Mucosa of descending colon (tissue), 3 donors: Measurements from ENCODE around the gene ADCY1. TPM values are rescaled to one million over a fixed set of nuclear protein-coding genes. Genes with fewer than 3 reads are reported as not detected.

Experiments
- ATAC-seq: fragments of 200-7000 bp; cut with Tn5 transposase; one replicate; pipeline ENCODE4 v1.9.1; 2020; ENCODE audit warnings: mild to moderate bottlenecking, moderate library complexity
- DNase-seq, 3 donors: peaks; one replicate each; pipeline ENCODE4 v3.0.0-alpha.2; 2020
- H3K36me3 ChIP-seq: fragments of 200-600 bp; one replicate; pipeline ENCODE4 v1.8.0; 2021; ENCODE audit warnings: low read depth, mild to moderate bottlenecking
- H3K4me1 ChIP-seq: fragments of 200-600 bp; one replicate; pipeline ENCODE4 v1.8.0; 2021; ENCODE audit warnings: low read depth, mild to moderate bottlenecking
- H3K4me3 ChIP-seq: fragments of 200-600 bp; one replicate; pipeline ENCODE4 v1.8.0; 2021; ENCODE audit warnings: mild to moderate bottlenecking
- H3K9me3 ChIP-seq: fragments of 200-600 bp; one replicate; pipeline ENCODE4 v1.8.0; 2021; ENCODE audit warnings: mild to moderate bottlenecking
- intact Hi-C, 2 donors: fragments of 100-400 bp; cut with DNase I in 1 of 2; cut with micrococcal nuclease in 1 of 2; formaldehyde crosslinking; loops; one replicate each; pipeline versions ENCODE4 v1.11.0 to v1.11.1; 2022; cut with DNase I, micrococcal nuclease
- total RNA-seq, 3 donors: library from RNA; stranded (reverse); fragmentation: NEBNext Ultra II Directional in 2 of 3; extraction: Animal tissue kit (Norgen Biotek cat#: 25700) in 2 of 3; gene quantifications; one replicate each; pipeline versions ENCODE4 v1.2.1 to v1.2.4, GENCODE V29; 2021 to 2023
- TF ChIP-seq, protein P1 (sequence below): fragments of 200-600 bp; IDR thresholded peaks from one replicate; pipeline ENCODE4 v1.8.0; 2022; ENCODE audit warnings: antibody characterized with exemption, mild to moderate bottlenecking
- donor health status: DM: no; HTN: no; CAD: no; lungs with moderate emphysema.
- donor health status: DM: no; HTN: no; CAD: no.
- donor health status: DM: no; HTN: yes; CAD: no.

Gene ADCY1
- total RNA-seq, 3 donors from 2014 or later: 0.55 to 0.94 (median 0.76) TPM

DNA sequence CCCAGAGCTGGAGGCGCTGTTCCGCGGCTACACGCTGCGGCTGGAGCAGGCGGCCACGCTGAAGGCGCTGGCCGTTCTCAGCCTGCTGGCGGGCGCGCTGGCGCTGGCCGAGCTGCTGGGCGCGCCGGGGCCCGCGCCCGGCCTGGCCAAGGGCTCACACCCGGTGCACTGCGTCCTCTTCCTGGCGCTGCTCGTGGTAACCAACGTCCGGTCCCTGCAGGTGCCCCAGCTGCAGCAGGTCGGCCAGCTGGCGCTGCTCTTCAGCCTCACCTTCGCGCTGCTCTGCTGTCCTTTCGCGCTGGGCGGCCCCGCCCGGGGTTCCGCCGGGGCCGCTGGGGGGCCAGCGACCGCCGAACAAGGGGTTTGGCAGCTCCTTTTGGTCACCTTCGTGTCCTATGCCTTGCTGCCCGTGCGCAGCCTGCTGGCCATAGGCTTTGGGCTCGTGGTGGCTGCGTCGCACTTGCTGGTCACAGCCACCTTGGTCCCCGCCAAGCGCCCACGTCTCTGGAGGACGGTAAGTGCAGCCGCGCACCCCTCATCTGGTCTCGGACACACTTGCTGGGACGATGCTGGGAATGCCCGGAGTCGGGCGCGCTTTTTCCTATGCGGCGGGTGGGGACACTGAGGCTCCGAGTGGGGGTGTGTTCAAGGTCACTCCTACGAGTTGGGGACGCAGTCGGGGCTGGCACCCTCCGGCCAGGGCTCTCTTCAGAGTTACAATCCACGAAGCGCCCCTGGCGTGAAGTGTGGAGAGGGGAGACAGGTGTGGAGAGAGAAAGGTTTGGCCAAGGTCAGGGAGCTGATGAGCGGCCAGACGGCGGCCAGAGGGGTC, 717 bp downstream of the ADCY1 start:
- intact Hi-C loops: no loop called here
- Histone ChIP-seq H3K4me1 (peaks cover 6% of the 10 kb centered on the region), H3K36me3 (no peaks in the 10 kb centered on the region), H3K9me3 (no peaks in the 10 kb centered on the region), H3K4me3 (no peak overlapping the region)
- TF ChIP-seq, protein P1, sequence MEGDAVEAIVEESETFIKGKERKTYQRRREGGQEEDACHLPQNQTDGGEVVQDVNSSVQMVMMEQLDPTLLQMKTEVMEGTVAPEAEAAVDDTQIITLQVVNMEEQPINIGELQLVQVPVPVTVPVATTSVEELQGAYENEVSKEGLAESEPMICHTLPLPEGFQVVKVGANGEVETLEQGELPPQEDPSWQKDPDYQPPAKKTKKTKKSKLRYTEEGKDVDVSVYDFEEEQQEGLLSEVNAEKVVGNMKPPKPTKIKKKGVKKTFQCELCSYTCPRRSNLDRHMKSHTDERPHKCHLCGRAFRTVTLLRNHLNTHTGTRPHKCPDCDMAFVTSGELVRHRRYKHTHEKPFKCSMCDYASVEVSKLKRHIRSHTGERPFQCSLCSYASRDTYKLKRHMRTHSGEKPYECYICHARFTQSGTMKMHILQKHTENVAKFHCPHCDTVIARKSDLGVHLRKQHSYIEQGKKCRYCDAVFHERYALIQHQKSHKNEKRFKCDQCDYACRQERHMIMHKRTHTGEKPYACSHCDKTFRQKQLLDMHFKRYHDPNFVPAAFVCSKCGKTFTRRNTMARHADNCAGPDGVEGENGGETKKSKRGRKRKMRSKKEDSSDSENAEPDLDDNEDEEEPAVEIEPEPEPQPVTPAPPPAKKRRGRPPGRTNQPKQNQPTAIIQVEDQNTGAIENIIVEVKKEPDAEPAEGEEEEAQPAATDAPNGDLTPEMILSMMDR: no peak
- peak in 1 of 3 donors; percentile 39 for DNase-seq
- peak; percentile 66 for ATAC-seq

DNA sequence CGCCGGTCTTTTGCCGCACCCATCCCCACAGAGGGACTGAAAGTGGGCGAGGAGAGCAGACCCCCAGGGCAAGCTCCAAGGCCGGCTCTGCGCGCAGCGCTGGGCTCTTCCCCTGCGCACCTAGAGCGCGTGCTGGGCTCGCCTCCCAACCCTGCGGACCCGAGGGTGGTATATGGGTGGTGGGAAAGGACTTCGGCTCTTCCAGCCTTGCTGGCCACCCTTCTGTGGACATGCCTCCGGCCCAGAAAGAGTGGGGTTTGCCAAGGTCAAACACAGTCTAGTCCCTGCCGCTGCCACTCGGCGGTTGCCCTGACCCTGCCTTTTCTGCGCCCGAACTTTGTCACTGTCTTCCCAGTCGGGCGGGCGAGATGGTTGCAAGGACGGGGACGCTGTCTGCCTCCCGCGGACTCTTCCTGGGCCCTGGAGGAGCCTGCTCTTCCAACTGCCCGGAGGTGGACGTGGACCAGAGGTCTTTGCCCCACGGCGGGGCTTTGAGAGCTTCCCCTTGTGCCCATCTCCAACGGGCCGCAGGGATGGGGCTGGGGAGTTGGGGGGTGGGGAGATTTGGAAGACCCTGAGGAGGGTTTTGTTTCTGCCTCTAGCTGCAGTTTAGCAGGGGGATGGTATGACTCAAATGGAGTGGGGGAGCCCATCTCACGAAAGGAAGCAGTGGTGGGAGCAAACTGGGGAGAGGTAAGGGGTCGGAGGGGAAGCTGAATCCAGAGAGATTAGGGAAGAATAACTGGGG, 1.5 kb downstream of the ADCY1 start:
- Histone ChIP-seq H3K9me3 (no peaks in the 10 kb centered on the region), H3K36me3 (no peaks in the 10 kb centered on the region), H3K4me3 (no peak overlapping the region), H3K4me1 (peaks cover 6% of the 10 kb centered on the region)
- no peak for ATAC-seq
- TF ChIP-seq, protein P1: no peak
- intact Hi-C loops: no loop called here
- no peak for DNase-seq

DNA sequence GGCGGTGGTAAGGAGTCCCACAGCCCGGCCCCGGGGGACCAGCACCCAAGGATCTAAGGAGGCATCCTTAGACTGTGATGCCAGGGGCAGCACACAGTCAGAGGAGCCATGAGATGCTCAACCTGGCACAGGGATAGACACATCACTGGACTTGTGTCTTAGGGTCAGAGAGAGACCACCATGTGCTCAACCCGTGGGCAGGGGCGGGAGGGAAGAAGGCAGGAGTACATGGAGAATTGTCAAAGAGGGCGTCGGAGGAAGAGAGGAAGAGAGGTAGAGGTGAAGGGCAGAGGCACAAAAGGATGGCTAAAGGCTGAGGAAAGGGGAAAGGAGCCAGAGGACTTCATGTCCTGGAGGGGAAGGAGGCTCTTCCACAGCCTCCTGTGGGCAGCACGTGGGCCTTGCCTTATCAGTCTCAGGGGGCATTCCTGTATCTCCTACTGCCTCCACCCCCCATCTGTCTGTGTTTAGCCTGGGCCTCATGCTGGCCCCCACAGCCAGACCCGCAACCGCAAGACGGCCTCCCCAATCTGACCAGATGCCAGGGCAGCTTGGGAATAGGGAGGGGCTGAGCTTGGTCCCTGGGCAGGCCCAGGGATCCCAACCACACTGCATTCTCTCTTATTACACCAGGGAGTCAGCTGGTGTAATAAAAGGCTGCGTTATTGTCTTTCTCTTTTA, 2.2 kb downstream of the ADCY1 start:
- Histone ChIP-seq H3K4me1 (peaks cover 6% of the 10 kb centered on the region), H3K36me3 (no peaks in the 10 kb centered on the region), H3K9me3 (no peaks in the 10 kb centered on the region), H3K4me3 (no peak overlapping the region)
- no peak for ATAC-seq
- DNase-seq: no peak
- intact Hi-C loops: no loop called here
- TF ChIP-seq, protein P1: no peak

DNA sequence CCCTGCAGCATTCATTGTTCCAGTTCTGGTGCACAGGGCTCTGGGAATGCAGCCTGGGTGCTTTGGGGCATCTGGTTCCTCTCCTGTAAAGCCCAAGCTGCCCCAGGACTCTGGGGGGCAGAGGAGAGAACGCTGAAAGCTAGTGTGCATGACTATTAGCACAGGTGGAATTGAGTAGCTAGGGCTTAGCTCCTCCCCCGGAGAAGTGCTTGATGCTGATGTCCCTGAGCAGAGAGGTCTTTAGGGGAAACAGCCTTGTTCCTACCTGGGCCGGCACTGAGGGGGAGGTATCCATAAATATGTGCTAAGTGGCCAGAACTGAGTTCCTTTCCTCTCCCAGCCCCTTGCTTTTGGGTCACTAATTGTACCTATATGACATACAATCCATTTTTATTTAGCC, 3.9 kb downstream of the ADCY1 start:
- TF ChIP-seq, protein P1: no peak
- DNase-seq (no peak), ATAC-seq (no peak)
- no peaks in the 10 kb centered on the region for H3K9me3 ChIP-seq
- no peak overlapping the region for H3K4me3 ChIP-seq
- H3K4me1 ChIP-seq: peaks cover 6% of the 10 kb centered on the region
- no peaks in the 10 kb centered on the region for H3K36me3 ChIP-seq
- intact Hi-C loops: no loop called here

DNA sequence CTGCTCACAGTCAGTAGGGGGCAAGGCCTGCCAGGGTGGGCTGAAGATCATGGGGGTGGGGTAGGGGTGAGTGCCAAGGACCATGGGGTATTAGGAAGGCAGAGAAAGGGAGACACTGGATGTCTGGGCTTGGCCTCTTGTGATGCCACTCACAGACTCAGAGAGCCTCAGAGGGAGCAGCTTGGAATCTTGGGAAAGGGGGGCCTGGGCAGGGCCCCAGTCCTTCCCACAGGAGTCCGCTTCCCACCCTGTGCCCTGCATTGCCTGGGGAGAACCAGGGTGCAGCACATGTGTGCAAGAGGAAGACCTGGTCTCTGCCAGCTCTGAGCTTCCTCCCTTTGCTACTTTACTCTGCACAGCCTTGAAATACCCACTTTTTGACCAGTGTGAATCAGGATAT, 4.3 kb downstream of the ADCY1 start:
- Histone ChIP-seq H3K4me1 (peaks cover 6% of the 10 kb centered on the region), H3K4me3 (no peak overlapping the region), H3K36me3 (no peaks in the 10 kb centered on the region), H3K9me3 (no peaks in the 10 kb centered on the region)
- intact Hi-C loops: no loop called here
- TF ChIP-seq, protein P1: no peak
- ATAC-seq (no peak), DNase-seq (no peak)
